Activated naive CD4-positive, alpha-beta T cell treated with anti-CD3 and anti-CD28 coated beads, Interleukin-2, amount 50 U/mL, for 24 hours (primary cell): Measurements from ENCODE around the gene GPATCH11.
A peak's percentile ranks its signal among the peaks of the same experiment; 100 is the strongest.

ENCODE experiments used
- H3K27ac Mint-ChIP-seq: one replicate; pipeline ENCODE4 v1.8.0; 2021; ENCODE audit warnings: mild to moderate bottlenecking, mixed read lengths
- H3K27me3 Mint-ChIP-seq: one replicate; pipeline ENCODE4 v1.8.0; 2021; ENCODE audit warnings: mixed read lengths
- H3K36me3 Mint-ChIP-seq: one replicate; pipeline ENCODE4 v1.8.0; 2021; ENCODE audit warnings: mixed read lengths
- H3K4me1 Mint-ChIP-seq: one replicate; pipeline ENCODE4 v1.8.0; 2021; ENCODE audit warnings: mixed read lengths
- H3K4me3 Mint-ChIP-seq: one replicate; pipeline ENCODE4 v1.8.0; 2021; ENCODE audit warnings: mild to moderate bottlenecking, mixed read lengths
- H3K9me3 Mint-ChIP-seq: one replicate; pipeline ENCODE4 v1.8.0; 2021; ENCODE audit warnings: mixed read lengths

Gene GPATCH11

GRCh38 chr2:37083873-37084794 lies at the start of gene GPATCH11, which contains the start of gene HEATR5B:
Gene GPATCH11, plus strand, starts transcription at chr2:37084518. Its CDS starts 3,864 bp downstream, at chr2:37088382.
Gene HEATR5B, minus strand, starts transcription at chr2:37084372. Its CDS starts 958 bp downstream, at chr2:37083414.
- H3K27me3 Mint-ChIP-seq, result no peaks in the 10 kb centered on the region
- H3K36me3 Mint-ChIP-seq, result peaks cover 8% of the 10 kb centered on the region
- no peak within 1 kb of the TSS for H3K4me3 Mint-ChIP-seq
- no peak within 1 kb of the TSS for H3K27ac Mint-ChIP-seq
- H3K4me1 Mint-ChIP-seq, result peaks cover 4% of the 10 kb centered on the region
- no peaks in the 10 kb centered on the region for H3K9me3 Mint-ChIP-seq

- peaks cover 3% of the 10 kb centered on the region for H3K36me3 Mint-ChIP-seq
- no peaks in the 10 kb centered on the region for H3K27me3 Mint-ChIP-seq
- no peaks in the 10 kb centered on the region for H3K9me3 Mint-ChIP-seq
- H3K4me3 Mint-ChIP-seq, result no peak overlapping the region
- H3K4me1 Mint-ChIP-seq, result no peaks in the 10 kb centered on the region
- H3K27ac Mint-ChIP-seq, result no peak overlapping the region
Measured at GRCh38 chr2:37037771-37038170, 46.5 kb upstream of the GPATCH11 start.

- no peaks in the 10 kb centered on the region for H3K9me3 Mint-ChIP-seq
- no peak overlapping the region for H3K27ac Mint-ChIP-seq
- H3K4me3 Mint-ChIP-seq, result no peak overlapping the region
- peaks cover 5% of the 10 kb centered on the region for H3K36me3 Mint-ChIP-seq
- H3K4me1 Mint-ChIP-seq, result no peaks in the 10 kb centered on the region
- H3K27me3 Mint-ChIP-seq, result no peaks in the 10 kb centered on the region
Measured at GRCh38 chr2:37039580-37039979, 44.7 kb upstream of the GPATCH11 start.

- Mint-ChIP-seq H3K4me3 (no peak overlapping the region), H3K4me1 (no peaks in the 10 kb centered on the region), H3K27me3 (no peaks in the 10 kb centered on the region), H3K36me3 (peaks cover 23% of the 10 kb centered on the region), H3K9me3 (no peaks in the 10 kb centered on the region), H3K27ac (no peak overlapping the region)
Measured at GRCh38 chr2:37052600-37053332, 31.6 kb upstream of the GPATCH11 start.

- Mint-ChIP-seq H3K4me1 (no peaks in the 10 kb centered on the region), H3K4me3 (no peak overlapping the region), H3K36me3 (peaks cover 18% of the 10 kb centered on the region), H3K27ac (no peak overlapping the region), H3K27me3 (no peaks in the 10 kb centered on the region), H3K9me3 (no peaks in the 10 kb centered on the region)
Measured at GRCh38 chr2:37059841-37060240, 24.5 kb upstream of the GPATCH11 start.

GRCh38 chr2:37060446-37060845 lies 23.9 kb upstream of the GPATCH11 start:
- H3K4me3 Mint-ChIP-seq, result no peak overlapping the region
- peaks cover 18% of the 10 kb centered on the region for H3K36me3 Mint-ChIP-seq
- H3K27me3 Mint-ChIP-seq, result no peaks in the 10 kb centered on the region
- H3K4me1 Mint-ChIP-seq, result no peaks in the 10 kb centered on the region
- H3K9me3 Mint-ChIP-seq, result no peaks in the 10 kb centered on the region
- no peak overlapping the region for H3K27ac Mint-ChIP-seq

GRCh38 chr2:37061013-37061711 lies 23.2 kb upstream of the GPATCH11 start:
- no peaks in the 10 kb centered on the region for H3K9me3 Mint-ChIP-seq
- peaks cover 18% of the 10 kb centered on the region for H3K36me3 Mint-ChIP-seq
- H3K4me3 Mint-ChIP-seq, result no peak overlapping the region
- H3K27me3 Mint-ChIP-seq, result no peaks in the 10 kb centered on the region
- H3K27ac Mint-ChIP-seq, result no peak overlapping the region
- H3K4me1 Mint-ChIP-seq, result no peaks in the 10 kb centered on the region

GRCh38 chr2:37061776-37062175 lies 22.5 kb upstream of the GPATCH11 start:
- Mint-ChIP-seq H3K27ac (no peak overlapping the region), H3K4me3 (no peak overlapping the region), H3K36me3 (peaks cover 15% of the 10 kb centered on the region), H3K27me3 (no peaks in the 10 kb centered on the region), H3K9me3 (no peaks in the 10 kb centered on the region), H3K4me1 (no peaks in the 10 kb centered on the region)

GRCh38 chr2:37068686-37069085 lies 15.6 kb upstream of the GPATCH11 start:
- H3K27ac Mint-ChIP-seq, result peak overlapping the region; percentile 35
- H3K9me3 Mint-ChIP-seq, result no peaks in the 10 kb centered on the region
- H3K4me3 Mint-ChIP-seq, result no peak overlapping the region
- peaks cover 14% of the 10 kb centered on the region for H3K36me3 Mint-ChIP-seq
- H3K27me3 Mint-ChIP-seq, result no peaks in the 10 kb centered on the region
- H3K4me1 Mint-ChIP-seq, result peaks cover 17% of the 10 kb centered on the region

- H3K9me3 Mint-ChIP-seq, result no peaks in the 10 kb centered on the region
- H3K4me1 Mint-ChIP-seq, result peaks cover 29% of the 10 kb centered on the region
- no peaks in the 10 kb centered on the region for H3K27me3 Mint-ChIP-seq
- H3K4me3 Mint-ChIP-seq, result no peak overlapping the region
- H3K36me3 Mint-ChIP-seq, result peaks cover 24% of the 10 kb centered on the region
- no peak overlapping the region for H3K27ac Mint-ChIP-seq
Measured at GRCh38 chr2:37070931-37071330, 13.4 kb upstream of the GPATCH11 start.

- Mint-ChIP-seq H3K4me3 (peak overlapping the region; percentile 80), H3K36me3 (peaks cover 16% of the 10 kb centered on the region), H3K27ac (peak overlapping the region; percentile 83)
Measured at GRCh38 chr2:37080266-37080665, 4.1 kb upstream of the GPATCH11 start.

GRCh38 chr2:37080689-37081088 lies 3.6 kb upstream of the GPATCH11 start:
- H3K9me3 Mint-ChIP-seq, result no peaks in the 10 kb centered on the region
- H3K36me3 Mint-ChIP-seq, result peaks cover 16% of the 10 kb centered on the region
- no peaks in the 10 kb centered on the region for H3K27me3 Mint-ChIP-seq
- H3K27ac Mint-ChIP-seq, result peak overlapping the region; percentile 83
- H3K4me3 Mint-ChIP-seq, result peak overlapping the region; percentile 80
- peaks cover 29% of the 10 kb centered on the region for H3K4me1 Mint-ChIP-seq

More at GRCh38 chr2:37080266-37080665, 4.1 kb upstream of the GPATCH11 start:
- peaks cover 29% of the 10 kb centered on the region for H3K4me1 Mint-ChIP-seq
- no peaks in the 10 kb centered on the region for H3K9me3 Mint-ChIP-seq
- H3K27me3 Mint-ChIP-seq, result no peaks in the 10 kb centered on the region

GRCh38 chr2:37084797-37085196 lies 479 bp downstream of the GPATCH11 start:
- H3K4me3 Mint-ChIP-seq, result no peak overlapping the region
- peaks cover 11% of the 10 kb centered on the region for H3K36me3 Mint-ChIP-seq
- H3K27ac Mint-ChIP-seq, result no peak overlapping the region
- H3K4me1 Mint-ChIP-seq, result peaks cover 4% of the 10 kb centered on the region
- H3K9me3 Mint-ChIP-seq, result no peaks in the 10 kb centered on the region
- H3K27me3 Mint-ChIP-seq, result no peaks in the 10 kb centered on the region

GRCh38 chr2:37085731-37086147 lies 1.4 kb downstream of the GPATCH11 start:
- Mint-ChIP-seq H3K9me3 (no peaks in the 10 kb centered on the region), H3K4me1 (peaks cover 4% of the 10 kb centered on the region), H3K27me3 (no peaks in the 10 kb centered on the region), H3K4me3 (no peak overlapping the region), H3K27ac (no peak overlapping the region), H3K36me3 (peaks cover 9% of the 10 kb centered on the region)

GRCh38 chr2:37090019-37090477 lies 5.7 kb downstream of the GPATCH11 start:
- H3K27me3 Mint-ChIP-seq, result no peaks in the 10 kb centered on the region
- H3K4me1 Mint-ChIP-seq, result peaks cover 4% of the 10 kb centered on the region
- no peak overlapping the region for H3K27ac Mint-ChIP-seq
- H3K4me3 Mint-ChIP-seq, result no peak overlapping the region
- peaks cover 9% of the 10 kb centered on the region for H3K36me3 Mint-ChIP-seq
- H3K9me3 Mint-ChIP-seq, result no peaks in the 10 kb centered on the region
